HG03354 (cell line): ENCODE data around the gene FAM228B.
"Not testable (repeated sequence)": the region's sequence is repeated elsewhere in the genome, so short reads cannot be mapped to it uniquely, and the experiment has no call there.

Experiments
- ATAC-seq: cut with Tn5 transposase; IDR thresholded peaks from one replicate; pipeline ENCODE4 v1.9.1; 2021; ENCODE audit warnings: mild to moderate bottlenecking; ENCODE audit not compliant: unreplicated experiment, poor library complexity, severe bottlenecking

Gene FAM228B

DNA sequence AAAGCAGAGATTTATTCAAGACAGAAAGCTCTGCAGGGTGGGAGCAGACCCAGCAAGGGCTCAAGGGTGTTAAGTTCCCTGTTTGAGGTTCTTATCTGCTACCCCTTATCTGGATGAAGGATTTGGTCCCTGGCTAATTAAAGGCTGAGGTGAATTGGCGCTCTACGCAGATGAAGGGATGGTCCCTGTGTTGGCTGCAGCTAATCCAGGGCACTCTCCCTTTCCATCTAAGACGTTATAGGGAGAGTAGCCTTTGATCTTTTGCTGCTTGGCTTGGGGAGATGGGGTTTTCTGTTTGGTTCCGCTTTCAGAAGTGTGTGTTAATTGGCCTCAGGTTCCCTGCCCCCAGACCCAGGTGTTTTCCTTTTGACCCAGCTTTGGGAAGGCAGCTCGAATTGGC lies 68.6 kb downstream of the FAM228B start:
- ATAC-seq = no peak

GRCh38 chr2:24197213-24197612 lies 73.9 kb downstream of the FAM228B start:
- not testable (repeated sequence) for ATAC-seq

DNA sequence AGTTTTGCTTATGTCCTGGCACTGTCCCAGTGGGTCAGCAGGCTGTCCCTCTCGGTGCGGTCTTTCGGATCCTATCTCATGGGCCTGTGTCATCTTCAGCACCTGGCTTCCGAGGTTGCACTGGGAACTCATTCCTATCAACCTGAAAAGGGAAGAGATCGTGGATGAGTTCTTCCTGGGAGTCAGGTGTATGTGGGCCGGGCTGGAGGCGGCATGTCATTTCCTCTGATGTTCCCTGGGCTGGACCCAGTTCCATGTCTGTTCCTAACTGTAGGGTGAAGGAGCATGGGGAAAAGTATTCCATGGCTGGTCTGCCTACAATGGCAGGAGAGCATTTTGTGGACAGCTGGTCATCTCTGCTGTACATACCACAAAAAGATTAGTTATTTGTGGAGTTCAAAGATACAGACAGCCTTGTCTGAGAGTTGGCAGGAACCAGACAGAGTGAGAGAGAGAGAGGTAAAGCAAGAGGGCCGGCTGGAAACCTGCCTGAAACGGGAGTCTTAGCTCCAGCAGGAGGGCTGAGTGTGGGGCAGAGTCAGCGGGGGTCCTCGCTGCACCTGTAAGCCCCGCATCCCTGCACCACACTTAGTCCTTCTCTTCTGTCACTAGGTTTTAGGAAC lies 76.8 kb downstream of the FAM228B start:
- ATAC-seq = no peak

GRCh38 chr2:24200799-24201198 lies 77.5 kb downstream of the FAM228B start:
- ATAC-seq = no peak

- no peak for ATAC-seq
Measured at GRCh38 chr2:24203029-24203786, 79.9 kb downstream of the FAM228B start.

DNA sequence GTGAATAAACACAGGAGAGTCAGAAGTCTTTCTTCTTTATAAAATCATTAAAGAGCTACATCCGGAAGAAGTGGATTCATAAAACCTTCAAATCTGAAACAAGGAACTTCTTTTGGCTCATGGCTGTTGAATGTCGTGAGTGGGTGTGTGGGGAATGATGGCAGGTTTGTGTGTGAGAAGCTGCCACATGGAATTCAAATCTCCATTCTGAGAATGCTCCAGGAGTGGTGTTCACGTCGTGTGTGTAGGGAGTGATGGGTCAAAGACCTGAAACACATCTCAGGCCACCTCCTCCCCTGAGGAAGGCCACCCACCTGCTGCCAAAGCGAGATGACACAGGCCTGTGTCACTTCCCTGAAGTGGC lies 80.5 kb downstream of the FAM228B start:
- no peak for ATAC-seq

DNA sequence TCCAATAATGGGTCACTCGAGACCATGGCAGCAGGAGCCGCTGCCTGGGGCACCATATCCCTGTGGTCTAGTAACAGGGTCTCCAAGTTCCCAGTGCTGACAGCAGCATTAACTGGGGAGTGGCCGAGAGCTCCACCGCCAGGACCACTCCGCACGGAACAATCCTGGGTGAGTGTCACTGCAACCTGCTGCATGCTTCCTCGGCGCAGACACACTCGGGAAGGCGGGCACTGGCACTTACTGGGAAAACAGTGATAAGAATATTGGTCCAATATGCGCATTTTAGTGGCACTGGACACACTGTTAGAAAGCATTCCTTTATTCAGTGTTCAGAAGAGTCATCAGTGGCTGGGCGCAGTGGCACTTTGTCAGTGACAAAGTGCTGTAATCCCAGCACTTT lies 81.2 kb downstream of the FAM228B start:
- no peak for ATAC-seq

DNA sequence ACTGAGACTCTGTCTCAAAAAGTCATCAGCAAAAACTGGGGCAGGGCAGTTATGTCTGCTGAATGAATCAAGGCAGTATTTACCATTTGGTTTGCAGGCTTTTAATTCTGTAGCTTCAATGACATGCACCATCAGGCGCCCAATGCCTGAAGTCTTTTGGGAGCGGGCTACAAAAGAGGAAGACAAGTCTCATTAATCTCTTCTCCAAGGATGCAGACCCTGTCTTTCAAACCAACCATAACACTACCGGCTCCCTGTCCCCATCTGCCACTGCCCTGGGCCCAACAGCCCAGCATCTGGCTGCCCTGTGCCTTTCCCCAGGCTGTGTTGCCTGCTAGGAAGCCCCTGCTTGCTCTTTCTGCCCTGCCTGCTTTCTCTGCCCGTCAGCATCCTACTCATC lies 81.9 kb downstream of the FAM228B start:
- ATAC-seq = no peak

GRCh38 chr2:24206242-24206641 lies 83.0 kb downstream of the FAM228B start:
- no peak for ATAC-seq

DNA sequence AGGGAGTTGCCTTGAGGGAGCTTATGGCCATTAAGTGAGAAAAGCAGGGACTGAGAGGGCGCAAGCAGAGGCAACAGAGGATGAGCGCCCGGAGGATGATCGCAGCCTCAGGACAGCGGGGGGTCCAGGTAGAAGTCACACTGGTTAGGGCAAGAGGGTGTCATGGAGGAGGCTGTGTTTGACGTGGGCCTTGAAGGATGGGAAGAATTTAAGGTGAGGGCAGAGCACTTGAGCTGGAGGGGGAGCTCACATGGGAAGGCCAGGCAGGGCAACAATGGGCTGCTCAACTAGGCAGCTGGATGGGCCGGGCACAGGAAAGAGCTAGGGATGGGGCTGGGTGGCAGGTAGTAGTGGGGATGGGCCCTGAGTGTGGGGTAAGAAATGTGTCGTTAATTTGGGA lies 83.4 kb downstream of the FAM228B start:
- no peak for ATAC-seq

GRCh38 chr2:24207359-24207758 lies 84.1 kb downstream of the FAM228B start:
- ATAC-seq = no peak

GRCh38 chr2:24208490-24208889 lies 85.2 kb downstream of the FAM228B start:
- ATAC-seq = no peak

DNA sequence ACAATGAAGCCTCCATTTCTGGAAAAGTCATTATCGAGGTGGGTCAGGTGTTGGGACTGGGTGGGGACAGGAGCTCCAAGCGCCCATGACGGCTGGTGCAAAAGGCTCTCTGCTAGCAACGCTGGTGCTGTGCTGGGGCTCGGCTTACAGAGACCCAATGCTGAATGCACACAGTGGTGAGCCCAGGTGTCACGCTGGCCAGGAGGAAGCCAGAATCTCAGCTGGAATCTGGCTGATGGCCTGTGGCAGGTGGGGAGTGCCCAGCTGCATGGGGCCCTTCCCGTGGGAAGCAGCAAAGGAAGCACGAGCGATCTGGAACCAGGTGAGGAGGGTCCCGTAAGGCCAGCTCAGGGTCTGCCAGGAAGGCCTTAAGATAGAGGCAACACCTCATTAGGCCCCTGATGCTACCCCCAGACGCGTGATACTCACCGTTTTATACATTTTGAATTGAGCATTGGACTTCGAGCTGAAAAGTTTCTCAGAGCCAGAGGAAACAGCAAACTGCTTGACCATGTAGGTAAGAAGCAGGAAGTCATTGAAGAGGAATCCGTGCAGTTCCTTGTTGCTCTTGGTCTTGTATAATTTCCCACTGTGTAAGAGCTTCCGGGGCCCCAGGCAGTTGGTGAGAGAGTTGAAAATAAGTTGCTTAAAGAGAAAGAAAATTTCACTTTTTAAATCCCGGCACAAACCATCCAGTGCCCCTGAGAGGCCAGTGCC lies 86.3 kb downstream of the FAM228B start:
- no peak for ATAC-seq

DNA sequence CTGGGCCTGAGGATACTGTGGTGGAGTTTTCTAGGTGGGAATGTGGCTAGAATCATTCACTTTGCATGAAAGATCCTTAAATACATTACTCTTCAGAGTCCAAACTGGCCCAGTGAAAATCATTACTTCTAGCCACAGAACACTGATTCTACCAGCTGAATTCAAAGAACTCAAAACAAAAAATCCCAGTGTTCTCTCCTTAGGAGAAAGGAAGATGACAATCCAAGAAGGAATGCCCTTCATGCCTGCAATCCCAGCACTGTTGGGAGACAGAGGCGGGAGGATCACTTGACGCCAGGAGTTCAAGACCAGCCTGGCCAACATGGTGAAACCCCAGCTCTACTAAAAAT lies 86.8 kb downstream of the FAM228B start:
- ATAC-seq = no peak

DNA sequence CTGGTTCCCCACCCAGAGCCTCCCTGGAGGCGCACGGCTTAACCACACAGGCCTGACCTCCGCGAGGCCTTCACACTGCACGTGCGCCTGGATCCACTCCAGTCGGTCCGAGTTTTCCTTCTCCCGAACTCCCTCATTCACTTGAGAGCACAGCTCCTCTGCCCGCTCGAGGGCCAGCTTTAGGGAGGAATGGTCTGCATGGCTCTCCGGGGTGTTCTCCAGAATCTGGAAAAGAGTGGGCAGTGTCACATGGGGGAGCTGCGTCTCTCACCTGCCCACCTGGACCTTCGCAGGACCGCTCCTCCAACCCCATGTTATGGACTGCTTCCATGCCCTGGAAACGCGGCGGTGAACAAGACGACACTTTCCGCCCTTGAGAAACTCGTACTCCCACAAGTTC lies 87.5 kb downstream of the FAM228B start:
- no peak for ATAC-seq

- no peak for ATAC-seq
Measured at GRCh38 chr2:24211408-24211807, 88.1 kb downstream of the FAM228B start.

DNA sequence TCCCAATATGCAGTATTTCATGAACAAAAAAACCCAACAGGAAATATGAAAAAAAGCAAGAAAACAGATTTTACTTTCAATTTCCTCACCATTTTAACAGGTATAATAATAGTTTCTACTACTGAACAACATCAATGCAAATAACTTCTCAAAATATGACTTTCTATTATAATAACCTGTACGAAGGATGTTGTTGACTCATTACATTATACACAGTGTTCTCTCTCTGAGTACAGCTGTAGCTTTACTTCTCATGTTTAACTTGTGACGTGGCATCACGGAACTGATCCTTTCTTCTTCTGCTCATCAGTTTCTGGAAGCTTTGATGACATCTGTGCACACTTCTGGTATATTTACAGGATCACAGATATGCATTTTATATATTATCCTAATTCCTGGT lies 91.6 kb downstream of the FAM228B start:
- peak; percentile 99 for ATAC-seq
